DMS53 treated with DMSO at 0.1 percent for 48 hours (cell line): Measurements from ENCODE around the gene DBN1.

Experiments used
- DNase-seq: peaks from one replicate; lab custom pipeline; 2025; ENCODE audit not compliant: unreplicated experiment; lab: John Stamatoyannopoulos, UW

Gene DBN1

DNA sequence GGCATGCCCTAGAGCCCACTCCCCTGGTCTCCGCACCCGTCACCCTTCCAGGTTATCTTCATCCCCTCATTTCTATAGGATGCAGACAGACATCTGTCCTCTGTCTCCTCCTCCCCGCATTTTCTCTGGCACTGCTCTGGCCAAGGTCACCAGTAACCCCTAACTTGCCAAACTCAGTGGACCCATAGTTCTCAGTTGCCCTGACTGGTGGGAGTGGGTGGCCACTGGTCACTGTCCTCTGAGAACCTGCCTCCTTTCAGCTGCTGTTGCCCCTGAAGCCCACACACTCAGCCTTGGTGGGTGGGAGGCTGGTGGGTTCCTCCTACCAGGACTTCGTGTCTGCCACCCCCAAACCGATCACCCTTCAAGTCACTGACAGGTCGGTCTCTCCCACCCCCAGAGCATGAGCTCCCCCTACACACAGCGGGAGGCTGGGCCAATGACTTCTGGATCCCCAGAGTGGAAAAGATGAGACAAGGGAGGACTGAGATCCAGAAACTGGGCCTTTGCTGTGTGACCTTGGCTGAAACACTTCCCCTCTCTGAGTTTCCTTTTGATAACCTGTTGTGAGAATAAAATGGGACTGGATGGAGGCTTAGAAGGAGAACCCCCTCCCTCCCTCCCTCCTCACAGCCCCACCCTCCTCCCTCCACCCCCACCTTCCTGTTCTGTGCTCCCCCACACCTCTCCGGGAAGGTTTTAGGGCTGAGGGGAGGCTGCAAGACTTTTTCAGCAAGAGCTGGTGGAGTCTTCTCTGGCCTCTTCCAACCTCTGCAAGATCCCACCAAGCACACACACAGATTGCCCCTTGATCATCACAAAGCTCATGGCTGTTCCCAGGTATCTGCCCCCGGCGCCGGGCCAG, 2.4 kb upstream of the DBN1 start:
- DNase-seq: no peak

DNA sequence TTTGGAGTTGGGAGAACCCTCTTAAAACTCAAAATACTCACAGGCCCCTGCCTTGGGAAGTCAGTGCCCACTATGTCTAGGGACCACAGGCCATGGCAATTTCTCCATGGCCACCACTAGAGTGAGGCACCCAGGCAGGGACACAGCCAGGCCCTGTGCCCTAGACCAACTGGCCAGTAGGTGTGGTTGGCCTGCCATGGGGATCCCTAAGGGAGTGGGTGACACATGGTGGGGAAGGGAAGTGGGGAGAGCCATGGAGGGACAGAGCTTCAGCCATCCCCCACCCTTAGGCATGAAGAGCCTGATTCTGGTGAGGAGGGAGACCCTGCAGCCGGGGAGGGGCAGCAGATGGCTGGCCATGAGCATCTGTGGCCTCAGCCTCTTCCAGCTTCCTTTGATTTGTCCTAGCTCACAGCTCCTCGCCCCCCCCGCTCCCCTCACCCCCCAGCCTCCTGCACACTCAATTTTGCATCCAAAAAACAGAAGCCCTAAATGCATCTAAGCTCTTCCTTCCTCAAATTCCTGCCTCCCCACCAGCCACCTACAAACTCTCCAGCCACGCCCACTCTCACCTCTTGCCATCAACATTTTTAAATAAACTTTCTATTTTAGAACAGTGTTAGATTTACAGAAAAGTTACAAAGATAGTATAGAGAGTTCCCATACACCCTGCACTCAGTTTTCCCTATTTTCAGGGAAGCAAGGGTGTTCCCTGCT, 1.6 kb upstream of the DBN1 start:
- no peak for DNase-seq

DNA sequence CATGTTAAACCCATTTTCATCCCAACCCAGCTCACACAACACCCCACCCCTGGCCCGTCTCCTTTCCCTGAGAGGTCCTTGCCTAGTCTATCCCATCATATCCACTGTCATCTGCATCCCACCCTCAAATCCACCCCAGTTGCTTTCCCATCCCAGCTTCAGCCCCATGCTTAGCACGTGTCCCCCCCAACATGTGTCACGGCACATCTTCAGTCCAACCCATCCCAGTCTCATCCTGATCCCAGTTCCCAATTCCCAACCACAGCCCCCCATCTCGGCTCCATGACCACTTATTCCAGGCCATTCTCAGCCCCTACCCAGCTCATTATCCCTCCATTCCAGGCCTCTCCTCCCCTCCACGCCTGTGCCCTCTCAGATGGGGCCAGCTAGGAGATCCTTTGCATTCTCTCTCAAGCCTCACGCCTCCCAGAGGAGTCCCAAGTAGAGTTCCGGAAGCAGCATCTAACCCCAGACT, 605 bp upstream of the DBN1 start:
- no peak for DNase-seq

DNA sequence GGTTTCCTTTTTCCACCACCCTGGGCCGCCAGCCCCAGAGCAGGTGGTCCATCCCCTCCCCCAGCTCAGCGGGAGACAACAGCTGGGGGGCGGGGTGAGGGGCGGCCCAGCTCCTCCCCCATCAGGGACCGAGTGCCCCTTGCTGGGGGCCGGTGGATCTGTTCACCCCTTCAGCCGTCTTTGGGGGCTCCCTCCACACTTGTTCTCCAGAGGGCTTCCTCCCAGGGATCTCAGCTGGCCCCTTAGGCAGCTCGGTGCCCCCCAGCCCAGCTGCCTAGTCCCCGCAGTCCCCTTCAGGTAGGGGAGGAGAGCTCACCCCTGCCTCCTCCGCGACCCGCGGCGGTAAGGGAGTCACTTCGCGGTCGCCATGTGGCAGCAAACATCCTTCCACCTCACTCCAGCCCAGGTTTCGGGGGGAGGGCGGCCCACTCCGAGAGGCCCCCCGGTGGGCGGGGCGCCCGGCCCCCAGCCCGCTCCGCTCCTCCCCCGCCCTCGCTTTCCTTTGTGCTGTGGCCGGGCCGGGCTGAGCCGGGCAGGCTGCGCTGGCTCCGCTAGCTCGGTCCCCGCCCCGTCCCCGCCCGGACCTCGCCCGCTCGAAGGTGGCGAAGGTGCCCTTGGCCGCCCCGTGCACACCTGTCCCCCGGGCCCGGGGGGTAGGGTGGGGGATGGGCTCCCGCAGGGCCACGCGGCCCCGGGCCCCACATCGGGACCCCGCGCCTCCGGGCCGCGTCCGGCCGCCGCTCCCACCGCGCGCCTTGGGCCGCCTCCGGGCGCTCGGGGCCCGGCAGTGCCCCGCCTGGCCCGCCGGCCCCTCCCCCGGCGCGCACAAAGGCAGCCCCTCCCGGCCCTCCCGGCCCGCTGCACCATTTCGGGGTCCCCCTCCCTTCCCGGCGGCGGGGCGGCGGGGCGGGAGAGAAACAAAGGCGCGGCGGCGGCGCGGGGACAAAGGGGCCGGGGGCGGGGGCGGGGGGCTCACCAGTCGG, 683 bp downstream of the DBN1 start:
- DNase-seq: peak; percentile 6

DNA sequence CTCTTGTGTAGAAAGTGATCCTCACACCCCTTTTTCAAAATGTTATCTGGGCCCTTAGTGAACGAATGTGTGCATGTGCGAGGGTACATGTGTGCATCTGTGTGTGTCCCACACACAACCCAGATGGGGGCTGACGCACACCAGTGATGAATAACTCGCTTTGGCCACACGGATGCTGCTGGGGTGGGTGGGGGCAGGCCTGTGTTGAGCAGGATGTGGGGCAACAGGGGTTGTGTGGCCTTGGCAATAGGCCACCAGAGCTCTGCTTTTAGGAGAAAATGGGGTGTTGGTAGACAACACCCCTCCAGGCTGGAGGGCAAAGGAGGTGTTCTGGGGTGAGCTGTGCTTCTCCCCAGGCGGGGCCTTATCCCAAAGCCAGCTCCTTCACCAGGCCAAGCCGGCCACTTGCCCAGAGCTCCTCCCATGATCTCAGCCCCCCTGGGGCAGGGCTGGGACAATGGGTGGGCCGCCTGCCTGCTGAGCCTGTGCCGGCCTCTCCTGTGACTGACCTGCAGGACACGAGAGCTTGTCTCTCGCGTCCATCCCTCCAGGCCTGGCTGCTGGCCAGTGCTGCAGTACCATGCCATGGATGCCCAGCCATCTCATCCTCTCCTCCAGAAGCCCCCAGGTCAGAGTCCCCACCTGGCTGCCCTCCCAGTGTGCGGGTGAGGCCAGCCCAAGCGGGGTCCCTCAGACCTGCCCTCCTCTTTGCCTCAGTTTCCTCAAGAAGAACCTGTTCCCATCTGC, 1.7 kb downstream of the DBN1 start:
- no peak for DNase-seq

DNA sequence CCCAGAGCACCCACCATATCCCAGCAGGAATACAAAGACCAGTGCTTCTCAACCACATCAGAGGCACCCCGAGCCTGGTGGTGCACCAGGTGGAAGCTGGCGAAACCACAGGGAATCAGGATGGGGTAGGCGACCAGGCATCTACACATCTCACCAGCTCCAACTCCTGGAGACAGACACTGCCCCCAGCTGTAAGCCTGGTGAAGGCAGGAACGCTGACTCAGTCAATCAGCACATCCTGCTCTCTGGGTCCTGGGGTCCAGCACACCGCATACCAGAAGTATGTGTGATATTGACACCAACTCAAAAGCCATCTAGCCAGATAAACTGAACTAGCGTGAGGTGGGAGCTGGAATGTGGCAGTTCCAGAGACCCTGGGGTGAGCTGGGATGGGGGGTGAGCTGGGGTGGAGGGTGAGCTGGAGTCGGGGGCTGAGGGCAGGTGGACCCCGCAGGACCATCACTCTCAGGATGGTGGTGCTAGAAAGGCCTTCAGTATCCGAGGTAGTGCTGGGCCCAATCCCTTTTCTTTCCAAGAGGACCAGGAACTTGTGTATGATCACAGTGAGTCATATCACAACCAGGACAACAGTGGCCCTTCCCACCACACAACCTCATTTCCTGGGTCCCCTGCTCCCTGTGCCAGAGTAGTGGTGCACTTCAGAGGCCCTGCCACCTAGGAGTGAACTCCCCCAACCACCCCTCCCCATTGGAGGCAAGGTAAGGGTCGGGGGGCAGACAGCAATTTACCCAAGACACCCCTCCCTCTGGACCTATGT, 2.5 kb downstream of the DBN1 start:
- DNase-seq: no peak

DNA sequence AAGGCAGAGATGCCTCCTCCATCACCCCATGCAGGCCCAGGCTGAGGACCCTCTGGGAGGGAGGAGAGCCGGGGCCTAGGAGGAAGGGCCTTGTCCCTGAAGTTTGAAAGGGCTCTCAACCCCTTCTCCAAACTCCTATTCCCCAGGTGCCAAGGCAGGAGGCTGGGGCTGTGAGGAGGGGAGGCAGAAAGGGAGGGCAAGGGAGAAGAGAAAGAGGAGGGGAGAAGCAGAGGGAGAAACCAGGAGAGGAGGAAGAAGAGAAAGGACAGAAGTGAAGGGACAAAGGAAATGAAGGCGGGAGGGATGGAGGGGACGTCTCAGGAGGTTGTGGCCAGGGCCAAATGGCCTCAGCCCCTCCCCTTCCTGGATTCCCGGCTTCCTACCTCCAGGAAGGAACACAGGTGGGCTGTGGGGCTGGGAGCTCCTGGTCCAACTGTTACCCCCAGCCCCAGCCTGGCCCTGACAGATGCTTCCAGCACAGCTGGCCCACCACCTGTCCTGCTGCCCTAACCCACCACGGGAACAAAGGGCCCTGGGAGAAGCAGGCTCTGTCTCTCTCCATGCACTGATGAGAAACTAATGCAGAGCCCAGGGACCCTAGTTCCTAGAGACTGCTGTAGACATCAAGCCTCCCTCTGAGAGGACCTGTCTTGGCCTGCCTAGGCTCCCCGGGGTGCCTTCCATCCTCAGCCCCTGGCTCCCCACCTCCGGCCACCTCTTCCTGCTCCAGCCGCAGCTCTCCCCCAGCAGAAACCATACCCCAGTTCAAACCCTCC, 3.5 kb downstream of the DBN1 start:
- DNase-seq: no peak

DNA sequence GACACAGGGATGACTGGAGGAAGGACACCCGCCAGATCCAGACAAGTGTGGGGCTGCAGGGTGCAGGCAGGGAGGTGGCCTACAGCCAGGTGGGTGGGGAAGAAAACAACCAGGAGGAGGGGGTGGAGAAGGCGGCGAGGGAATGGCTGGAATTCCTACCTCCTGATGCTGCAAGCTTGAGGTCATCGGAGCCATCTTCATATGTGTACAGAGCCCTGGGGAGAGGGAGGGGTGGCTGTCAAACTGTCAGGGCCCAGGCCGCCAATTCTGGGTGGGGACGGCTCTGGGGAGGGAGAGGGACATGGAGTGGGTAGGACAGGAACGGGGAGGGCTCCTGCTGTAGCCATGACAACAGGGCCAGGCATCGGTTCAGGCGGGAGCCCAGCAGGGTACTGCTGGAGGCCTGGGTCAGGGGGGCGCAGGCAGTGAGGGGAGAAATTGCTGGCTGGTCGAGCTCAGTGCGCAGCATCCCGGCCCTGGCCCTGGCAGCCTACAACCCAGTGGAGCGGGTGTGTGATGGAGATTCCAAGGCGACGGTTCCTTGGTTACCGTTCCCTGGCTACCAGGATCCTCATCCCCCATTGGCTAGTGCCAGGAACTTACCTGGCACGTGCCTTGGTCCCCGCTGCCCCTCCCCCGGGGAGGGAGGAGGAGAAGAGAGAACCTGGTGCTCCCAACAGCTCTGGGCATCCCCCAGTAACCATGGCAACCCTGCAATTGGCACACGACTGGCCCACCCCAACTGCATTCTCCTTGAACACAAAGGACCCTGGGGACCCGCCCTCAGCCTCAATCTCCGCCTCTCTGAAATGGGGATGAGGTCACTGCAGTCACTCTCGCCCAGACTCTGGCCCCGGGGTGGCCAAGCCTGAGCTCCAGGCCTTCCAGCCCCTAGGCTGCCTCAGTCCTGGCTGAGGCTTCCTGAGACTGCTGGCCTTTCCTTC, 4.5 kb downstream of the DBN1 start:
- no peak for DNase-seq

DNA sequence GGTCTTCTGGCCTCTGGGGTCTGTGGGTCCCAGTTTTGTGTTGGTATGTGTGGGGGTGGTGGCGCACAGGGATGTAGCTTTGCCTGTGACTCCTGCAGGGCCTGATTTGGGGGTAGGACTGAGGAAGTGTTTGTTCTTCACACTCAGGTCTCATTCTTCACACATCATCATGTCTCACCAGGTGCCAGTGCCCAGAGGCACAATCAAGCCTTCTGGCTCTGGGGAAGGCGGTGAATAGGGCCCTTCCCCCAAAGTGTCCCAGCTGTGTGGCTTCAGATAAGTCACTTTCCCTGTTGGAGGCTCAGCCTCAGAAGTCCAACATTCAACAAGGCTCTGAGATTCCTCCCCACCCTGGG, 5.1 kb downstream of the DBN1 start:
- no peak for DNase-seq

DNA sequence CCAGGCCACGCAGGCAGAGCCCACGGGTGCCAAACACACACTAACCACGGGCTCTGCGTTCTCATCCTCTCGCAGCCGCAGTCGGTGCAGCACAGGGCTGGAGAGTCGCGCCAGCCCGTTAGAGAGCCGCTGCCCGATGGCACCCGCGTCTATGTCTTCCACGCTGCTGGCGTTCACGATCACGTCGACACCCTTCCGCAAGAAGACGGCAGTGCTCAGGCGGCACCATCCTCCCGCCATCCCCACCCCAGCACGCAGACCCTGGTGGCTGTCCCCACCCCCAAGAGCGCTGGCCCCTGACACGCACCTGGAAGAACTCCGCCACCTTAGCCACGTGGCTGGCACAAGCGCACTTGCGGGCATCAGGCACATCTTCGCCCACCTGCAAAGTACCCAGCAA, 6.0 kb downstream of the DBN1 start:
- no peak for DNase-seq

DNA sequence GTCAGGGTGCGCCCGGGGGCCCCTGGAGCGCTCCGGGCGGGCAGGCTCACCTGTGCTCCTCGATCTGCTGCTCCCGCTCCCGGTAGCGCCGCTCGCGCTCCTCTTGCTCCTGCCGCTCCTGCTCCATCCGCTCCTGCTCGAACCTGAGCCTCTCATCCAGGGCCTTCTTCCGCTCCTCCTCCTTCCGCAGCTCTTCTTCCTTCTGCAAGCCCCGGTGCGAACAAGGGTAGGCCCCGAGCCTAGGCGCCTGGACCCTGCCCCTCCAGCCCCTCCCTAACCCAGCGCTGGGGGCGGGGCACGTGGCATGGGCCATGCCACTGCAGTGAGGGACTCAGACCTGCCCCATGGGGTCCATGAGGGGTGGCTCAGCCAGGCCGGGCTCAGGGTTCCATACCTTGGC, 6.6 kb downstream of the DBN1 start:
- DNase-seq: no peak

DNA sequence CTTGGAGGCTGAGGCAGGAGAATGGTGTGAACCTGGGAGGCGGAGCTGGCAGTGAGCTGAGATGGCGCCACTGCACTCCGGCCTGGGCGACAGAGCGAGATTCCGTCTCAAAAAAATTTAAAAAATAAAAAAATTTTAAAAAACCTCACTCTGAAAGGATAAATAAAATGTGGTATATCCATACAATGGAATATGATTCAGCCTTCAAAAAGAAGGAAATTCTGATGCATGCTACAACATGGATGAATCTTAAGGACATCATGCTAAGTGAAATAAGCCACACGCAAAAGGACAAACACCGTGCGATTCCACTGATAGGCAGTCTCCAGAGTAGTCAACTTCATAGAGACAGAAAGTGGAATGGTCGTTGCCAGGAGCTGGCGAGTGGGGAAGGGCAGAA, 8.4 kb downstream of the DBN1 start:
- no peak for DNase-seq

DNA sequence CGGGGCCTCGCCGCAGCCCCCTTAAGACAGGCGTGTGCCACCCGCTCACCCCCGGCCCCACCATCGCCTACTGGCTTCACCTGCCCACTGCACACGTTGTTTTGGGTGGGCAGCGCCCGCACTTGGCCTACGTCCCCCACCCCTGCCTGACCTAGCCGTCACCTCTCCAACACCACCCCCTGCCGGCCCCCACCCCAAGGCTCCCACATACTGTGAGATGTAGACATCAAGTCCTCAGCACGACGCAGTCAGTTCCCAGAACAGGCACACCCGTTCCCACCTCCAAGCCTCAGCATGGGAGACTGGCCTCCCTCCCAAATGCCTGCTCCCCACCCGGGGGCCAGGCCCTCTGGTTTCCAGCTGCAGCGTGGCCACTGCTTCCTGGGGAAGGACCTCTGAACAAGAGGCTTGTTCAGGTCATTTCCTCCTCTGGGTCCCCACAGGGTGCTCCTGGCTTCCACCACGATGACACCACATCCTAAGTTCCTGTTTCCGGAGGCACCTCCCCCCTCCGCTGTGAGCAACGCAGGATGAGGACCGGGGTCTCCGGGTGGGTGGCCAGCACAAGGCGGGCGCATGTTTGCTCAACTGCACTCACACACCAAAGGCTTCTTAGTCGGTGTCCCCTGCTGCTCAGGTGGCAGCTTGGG, 11.3 kb downstream of the DBN1 start:
- no peak for DNase-seq

DNA sequence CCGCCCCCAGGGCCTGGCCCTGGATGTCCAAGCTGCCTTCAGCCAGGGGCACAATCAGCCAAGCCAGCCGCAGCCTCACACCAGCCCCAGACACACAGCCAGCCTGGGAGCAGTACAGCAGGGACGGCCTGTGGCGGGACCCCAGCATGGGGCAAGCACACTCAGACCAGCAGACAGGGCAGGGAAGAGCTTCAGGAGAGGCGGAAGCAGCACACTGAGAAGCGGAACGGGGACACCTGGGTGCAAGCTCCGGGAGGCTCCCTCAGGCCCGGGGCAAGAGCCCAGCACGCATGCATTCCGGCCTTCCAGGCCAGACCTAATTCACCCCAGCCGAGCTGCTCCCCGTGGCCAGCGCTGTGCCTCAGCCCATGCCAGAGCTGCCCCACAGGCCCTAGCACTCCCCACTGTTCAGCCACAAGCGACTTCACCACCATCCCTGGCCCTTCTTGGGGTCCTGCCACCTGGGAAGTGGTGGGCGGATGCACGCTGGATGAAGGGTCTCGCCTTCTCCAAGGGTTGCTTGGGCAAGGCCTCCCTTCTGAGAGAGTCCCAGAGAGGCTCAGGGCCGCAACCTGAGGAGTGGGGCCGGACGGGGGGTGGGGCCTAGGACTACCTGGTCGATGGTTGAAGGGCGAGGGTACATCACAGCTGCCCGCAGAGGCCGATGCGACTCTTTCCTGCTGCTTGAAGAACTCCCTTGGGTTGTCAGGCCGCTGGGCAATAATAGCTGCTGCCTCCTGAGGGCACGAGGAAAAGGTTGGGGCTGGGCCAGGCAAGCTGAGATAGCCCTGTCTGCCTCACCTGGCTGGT, 13.4 kb downstream of the DBN1 start:
- no peak for DNase-seq

DNA sequence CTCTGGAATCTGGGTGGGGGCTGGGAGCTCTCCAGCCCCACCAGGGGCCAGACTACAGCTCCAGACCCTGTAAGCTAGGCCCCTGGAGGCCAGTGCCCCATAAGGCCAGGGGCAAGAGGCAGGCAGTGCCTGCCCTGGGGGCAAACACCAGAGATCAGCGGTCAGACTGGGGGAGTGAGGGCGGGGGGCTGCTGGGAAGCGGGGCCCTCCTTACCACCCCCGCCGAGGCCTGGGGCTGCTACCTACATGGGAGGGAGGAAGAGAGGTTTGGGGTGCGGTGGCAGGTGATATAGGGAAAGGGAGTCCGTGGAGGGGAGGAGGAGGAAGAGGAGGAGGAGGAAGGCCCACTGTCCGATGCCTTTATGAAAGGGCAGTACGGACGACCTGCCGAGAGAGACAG, 14.1 kb downstream of the DBN1 start:
- DNase-seq: no peak

DNA sequence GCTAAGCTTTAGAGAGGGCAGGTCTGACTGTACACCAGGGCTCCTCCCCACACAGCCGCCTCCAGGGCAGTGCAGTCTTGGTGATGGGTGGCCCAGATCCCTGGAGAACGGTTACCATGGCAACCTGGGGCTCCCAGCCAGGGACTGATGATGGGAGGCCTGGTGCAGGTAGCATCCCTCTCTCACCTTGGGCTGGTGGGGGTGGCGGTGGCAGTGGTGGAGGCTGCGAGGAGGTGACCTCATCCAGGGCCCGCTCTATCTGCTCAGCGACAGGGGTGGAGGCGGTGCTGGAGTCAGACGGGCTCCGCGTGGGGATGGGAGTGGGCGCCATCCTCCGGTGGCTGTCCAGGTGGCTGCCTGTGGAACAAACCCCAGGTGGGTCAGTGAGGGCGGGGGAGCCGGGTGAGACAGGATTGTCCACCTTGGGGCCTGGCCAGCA, 14.5 kb downstream of the DBN1 start:
- peak; percentile 24 for DNase-seq
